Testis (tissue), 3 donors: ENCODE results near the gene AUH. TPM values are rescaled to one million over a fixed set of nuclear protein-coding genes. Genes with fewer than 3 reads are reported as not detected.
A peak's percentile ranks its signal among the peaks of the same experiment; 100 is the strongest.

ENCODE experiments used
- DNase-seq: peaks from one replicate; pipeline ENCODE4 v3.0.0-alpha.2; 2019
- H3K27ac ChIP-seq, 2 donors: fragments of 200-600 bp; sonication (generic); one replicate each; pipeline ENCODE4 v1.5.1; 2019
- H3K27me3 ChIP-seq: fragments of 200-600 bp; sonication (generic); one replicate; pipeline ENCODE4 v1.5.1; 2019
- H3K36me3 ChIP-seq: fragments of 200-600 bp; sonication (generic); one replicate; pipeline ENCODE4 v1.5.1; 2017; ENCODE audit warnings: low read depth; ENCODE audit errors: missing control alignments
- H3K4me1 ChIP-seq: fragments of 200-600 bp; sonication (generic); one replicate; pipeline ENCODE4 v1.5.1; 2019
- H3K4me3 ChIP-seq, 2 donors: fragments of 200-600 bp; sonication (generic); one replicate each; pipeline ENCODE4 v1.5.1; 2017 to 2019
- H3K9me3 ChIP-seq: fragments of 200-600 bp; sonication (generic); one replicate; pipeline ENCODE4 v1.5.1; 2017
- POLR2A ChIP-seq: fragments of 450-650 bp; IDR thresholded peaks from one replicate; pipeline ENCODE4 v1.6.1; 2017; ENCODE audit warnings: antibody characterized with exemption, mild to moderate bottlenecking, moderate library complexity
- WGBS, 2 donors: methylation state at CpG; one replicate each; pipeline ENCODE4 v1.1.5; 2018; 5-methylcytosine and 5-hydroxymethylcytosine counted together
- intact Hi-C: fragments of 100-400 bp; cut with DNase I; formaldehyde crosslinking; loops from one replicate; pipeline ENCODE4 v1.15.1; 2023; ENCODE audit warnings: low total_unique reads
- polyA plus RNA-seq: library from polyadenylated mRNA; stranded (reverse); fragments of 350-450 nt; fragmentation: Illumina TruSeq; extraction: RNeasy Lipid Tissue Mini Kit (QIAGEN cat#74804); gene quantifications from one replicate; pipeline ENCODE4 v1.2.3, GENCODE V29; 2014; ENCODE audit warnings: low read depth, low replicate concordance; ENCODE audit not compliant: insufficient read depth
- total RNA-seq, 2 donors: library from RNA; depleted of rRNA; stranded (reverse); fragments of >200 nt; gene quantifications; one replicate each; pipeline ENCODE4 v1.2.3, GENCODE V29; 2016
- TF ChIP-seq, protein P1 (sequence below), 3 experiments: fragments of 450-650 bp in 2 of 3; fragments of 200-600 bp in 1 of 3; sonication (generic) in 1 of 3; IDR thresholded peaks; one replicate each; pipeline ENCODE4 v1.5.1; 2016 to 2019; ENCODE audit warnings: antibody characterized with exemption in 3 of 3, mild to moderate bottlenecking in 2 of 3, moderate library complexity in 1 of 3

The AUH gene
- total and polyA plus RNA-seq, 3 donors from 2014 or later = 9.1 to 33.9 (median 31.7) TPM

DNA sequence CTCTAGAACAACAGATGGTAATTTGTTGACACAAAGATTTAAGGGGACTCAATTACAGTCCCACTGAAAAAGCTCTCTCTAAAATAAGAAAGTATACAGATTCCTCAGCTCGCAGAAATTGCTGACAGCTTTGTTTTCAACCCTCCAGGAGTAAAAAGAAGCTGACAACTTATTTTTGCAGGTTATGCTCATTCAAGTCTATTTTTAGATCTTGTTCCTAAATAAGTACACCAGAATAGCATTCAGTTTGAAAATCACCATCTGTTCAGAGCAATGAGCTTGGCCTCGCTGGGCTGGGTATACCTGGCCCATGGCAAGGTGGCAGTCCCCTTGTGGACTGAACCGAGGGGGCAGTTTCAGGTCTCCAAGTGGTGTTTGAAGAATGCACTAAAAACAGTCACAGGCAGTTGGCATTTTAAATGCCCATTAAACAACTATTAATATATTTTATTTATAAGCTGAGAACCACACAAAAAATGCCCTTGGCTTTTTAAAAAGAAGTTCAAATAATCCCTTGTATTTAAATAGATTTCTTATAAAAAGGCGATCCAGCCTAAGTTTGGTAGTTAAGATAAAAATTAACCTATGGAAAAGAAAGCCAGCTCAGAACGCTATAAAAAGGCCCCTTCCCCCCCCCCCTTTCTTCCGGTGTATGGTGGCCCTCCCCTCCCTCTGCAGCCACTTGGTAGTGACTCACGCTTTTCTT lies 169.2 kb downstream of the AUH start:
- H3K27ac ChIP-seq = peak overlapping the region; percentile 92 to 97
- no peaks in the 10 kb centered on the region for H3K36me3 ChIP-seq
- no peaks in the 10 kb centered on the region for H3K9me3 ChIP-seq
- WGBS, 2 donors = 21 to 23% methylated on average over 7 of the region's 7 CpGs
- TF ChIP-seq, protein P1, sequence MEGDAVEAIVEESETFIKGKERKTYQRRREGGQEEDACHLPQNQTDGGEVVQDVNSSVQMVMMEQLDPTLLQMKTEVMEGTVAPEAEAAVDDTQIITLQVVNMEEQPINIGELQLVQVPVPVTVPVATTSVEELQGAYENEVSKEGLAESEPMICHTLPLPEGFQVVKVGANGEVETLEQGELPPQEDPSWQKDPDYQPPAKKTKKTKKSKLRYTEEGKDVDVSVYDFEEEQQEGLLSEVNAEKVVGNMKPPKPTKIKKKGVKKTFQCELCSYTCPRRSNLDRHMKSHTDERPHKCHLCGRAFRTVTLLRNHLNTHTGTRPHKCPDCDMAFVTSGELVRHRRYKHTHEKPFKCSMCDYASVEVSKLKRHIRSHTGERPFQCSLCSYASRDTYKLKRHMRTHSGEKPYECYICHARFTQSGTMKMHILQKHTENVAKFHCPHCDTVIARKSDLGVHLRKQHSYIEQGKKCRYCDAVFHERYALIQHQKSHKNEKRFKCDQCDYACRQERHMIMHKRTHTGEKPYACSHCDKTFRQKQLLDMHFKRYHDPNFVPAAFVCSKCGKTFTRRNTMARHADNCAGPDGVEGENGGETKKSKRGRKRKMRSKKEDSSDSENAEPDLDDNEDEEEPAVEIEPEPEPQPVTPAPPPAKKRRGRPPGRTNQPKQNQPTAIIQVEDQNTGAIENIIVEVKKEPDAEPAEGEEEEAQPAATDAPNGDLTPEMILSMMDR (IDR thresholded peaks at IDR 0.05) = no peak
- TF ChIP-seq POLR2A = no peak
- DNase-seq = no peak
- intact Hi-C loops = loop anchor here (5.0 kb wide), 1 partner anchor 75 kb away; no protein-coding TSS in a partner anchor
- no peaks in the 10 kb centered on the region for H3K27me3 ChIP-seq
- H3K4me3 ChIP-seq = peak overlapping the region; percentile 47 to 58
- peaks cover 25% of the 10 kb centered on the region for H3K4me1 ChIP-seq

DNA sequence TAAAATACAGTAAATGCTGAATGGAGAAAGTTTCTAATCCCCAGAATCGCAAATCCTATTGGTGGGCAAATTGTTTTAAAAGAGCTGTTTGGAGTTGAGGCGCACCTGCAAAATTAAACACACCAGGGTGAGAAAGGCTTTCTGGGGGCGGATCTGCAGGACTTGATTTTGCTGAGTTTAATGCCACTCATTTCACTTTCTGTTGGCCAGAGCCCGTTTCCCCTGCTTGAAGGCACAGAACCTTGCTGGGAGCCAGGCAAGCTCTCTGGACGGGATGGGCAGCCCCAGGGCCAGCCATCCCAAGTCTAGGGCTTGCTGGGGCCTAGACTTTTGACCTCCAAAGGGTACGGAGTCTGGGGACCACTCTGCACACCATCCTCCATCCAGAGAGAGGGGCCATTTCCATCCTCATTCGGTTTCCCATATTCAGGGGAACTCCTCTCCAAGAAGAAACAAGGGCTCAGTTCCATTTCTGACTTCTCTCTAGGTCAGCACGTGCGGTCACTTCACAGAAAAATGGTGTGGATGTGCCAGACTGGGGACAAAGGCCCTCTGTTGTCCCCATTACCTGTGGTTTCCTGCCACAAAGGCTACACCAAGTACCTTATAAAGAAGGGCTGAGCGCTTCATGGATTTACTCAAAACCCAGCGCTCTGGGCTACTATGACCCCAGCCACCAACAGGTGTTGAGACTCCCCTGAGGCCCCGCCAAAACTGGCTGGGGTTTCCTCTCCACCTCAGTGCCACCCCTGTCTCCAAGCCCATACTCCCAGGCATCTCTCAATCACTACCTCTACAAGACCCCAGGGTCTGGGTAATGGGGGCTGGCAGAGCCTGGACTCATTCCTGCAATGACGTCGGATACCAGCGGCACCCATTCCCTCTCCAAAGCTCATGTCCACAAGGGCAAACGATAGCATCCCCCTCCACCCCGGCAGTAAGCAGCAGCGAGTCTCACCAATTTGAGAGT lies 170.0 kb downstream of the AUH start:
- Histone ChIP-seq H3K36me3 (no peaks in the 10 kb centered on the region), H3K9me3 (no peaks in the 10 kb centered on the region), H3K27ac (peak overlapping the region; percentile 92 to 97), H3K4me1 (peaks cover 18% of the 10 kb centered on the region), H3K4me3 (no peak overlapping the region), H3K27me3 (no peaks in the 10 kb centered on the region)
- TF ChIP-seq, protein P1 (IDR thresholded peaks at IDR 0.05) = no peak
- TF ChIP-seq POLR2A = no peak
- intact Hi-C loops = loop anchor here (5.0 kb wide), 1 partner anchor 74 kb away; no protein-coding TSS in a partner anchor
- WGBS, 2 donors = 64 to 73% methylated on average over 16 to 18 of the region's 18 CpGs
- DNase-seq = no peak

DNA sequence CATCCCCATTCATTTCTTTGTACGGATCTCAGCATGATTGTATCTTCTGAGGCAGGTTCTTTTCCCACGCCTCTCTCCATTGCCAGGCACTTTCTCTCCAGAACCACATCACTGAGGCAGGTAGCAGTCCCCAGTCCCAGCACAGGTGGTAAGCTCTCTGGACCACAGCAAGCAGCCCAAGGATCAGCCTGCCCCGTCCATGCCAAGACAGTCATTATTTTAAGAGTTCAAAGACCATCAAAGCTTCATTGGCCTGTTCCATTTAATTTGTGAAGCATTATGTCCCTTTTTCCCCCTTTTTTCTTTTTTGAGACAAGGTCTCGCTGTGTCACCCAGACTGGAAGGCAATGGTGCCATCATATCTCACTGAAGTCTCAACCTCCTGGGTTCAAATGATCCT lies 171.7 kb downstream of the AUH start:
- Histone ChIP-seq H3K9me3 (no peaks in the 10 kb centered on the region), H3K36me3 (no peaks in the 10 kb centered on the region), H3K27me3 (no peaks in the 10 kb centered on the region), H3K4me1 (peaks cover 18% of the 10 kb centered on the region), H3K4me3 (no peak overlapping the region), H3K27ac (no peak overlapping the region)
- 93 to 94% methylated on average over 4 of the region's 4 CpGs for WGBS, 2 donors
- TF ChIP-seq POLR2A = no peak
- TF ChIP-seq, protein P1 (IDR thresholded peaks at IDR 0.05) = no peak
- intact Hi-C loops = loop anchor here (5.0 kb wide), 1 partner anchor 73 kb away; no protein-coding TSS in a partner anchor
- no peak for DNase-seq

GRCh38 chr9:91188719-91189590 lies 172.8 kb downstream of the AUH start:
- no peak for TF ChIP-seq POLR2A
- TF ChIP-seq, protein P1 (IDR thresholded peaks at IDR 0.05) = no peak
- Histone ChIP-seq H3K27me3 (no peaks in the 10 kb centered on the region), H3K4me3 (no peak overlapping the region), H3K36me3 (no peaks in the 10 kb centered on the region), H3K4me1 (peaks cover 13% of the 10 kb centered on the region), H3K9me3 (no peaks in the 10 kb centered on the region), H3K27ac (no peak overlapping the region)
- WGBS, 2 donors = 90 to 94% methylated on average over 11 of the region's 11 CpGs
- no peak for DNase-seq
- intact Hi-C loops = no loop called here
